ENCODE results near the gene RNF169. TPM values are rescaled to one million over a fixed set of nuclear protein-coding genes. Genes with fewer than 3 reads are reported as not detected.

RNF169 gene
- total RNA-seq, 1 donor from 2014 or later, result 7.1 TPM

DNA sequence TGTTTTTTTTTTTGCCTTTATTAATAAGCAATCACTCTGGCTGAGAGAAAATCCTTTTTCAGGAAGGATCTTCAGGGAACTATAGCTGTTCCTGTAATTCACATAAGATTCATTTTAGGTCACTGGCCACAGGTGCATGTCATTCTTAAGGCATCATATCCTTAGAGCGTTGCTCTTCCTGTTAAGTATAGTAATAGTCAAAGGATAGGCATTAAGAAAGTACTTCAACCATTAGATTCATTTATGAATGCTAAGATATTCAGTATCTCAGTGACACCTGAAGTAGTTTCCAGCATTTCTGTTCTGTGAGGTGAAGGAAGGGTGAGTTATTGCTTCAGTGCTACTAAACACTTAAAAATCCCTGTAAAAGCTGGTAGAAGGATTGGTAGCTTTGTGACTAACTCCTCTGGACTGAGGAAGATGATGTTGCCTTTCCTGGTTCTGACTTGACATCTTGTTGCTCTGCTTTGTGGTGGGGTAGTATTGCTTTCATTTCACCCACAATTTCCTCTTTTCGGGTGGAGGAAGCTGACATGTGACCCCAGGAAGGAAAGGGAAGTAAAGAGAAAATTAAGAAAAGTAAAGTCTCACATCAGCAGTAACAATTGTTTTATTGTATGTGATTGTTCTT is 34.7 kb downstream of the RNF169 start:
- no peak for DNase-seq
- Mint-ChIP-seq H3K9me3 (ENCODE audit: unreplicated experiment) (no peaks in the 10 kb centered on the region), H3K4me3 (ENCODE audit: unreplicated experiment) (no peak overlapping the region), H3K36me3 (ENCODE audit: unreplicated experiment) (no peaks in the 10 kb centered on the region), H3K4me1 (ENCODE audit: low read depth, unreplicated experiment) (no peaks in the 10 kb centered on the region), H3K27ac (ENCODE audit: unreplicated experiment) (no peak overlapping the region), H3K27me3 (ENCODE audit: unreplicated experiment) (no peaks in the 10 kb centered on the region)
- TF ChIP-seq CTCF (IDR thresholded peaks at IDR 0.05; ENCODE audit: partially characterized antibody, unreplicated experiment), result no peak

- H3K4me3 Mint-ChIP-seq (ENCODE audit: unreplicated experiment), result no peak overlapping the region
- no peaks in the 10 kb centered on the region for H3K9me3 Mint-ChIP-seq (ENCODE audit: unreplicated experiment)
- H3K4me1 Mint-ChIP-seq (ENCODE audit: low read depth, unreplicated experiment), result no peaks in the 10 kb centered on the region
- H3K27me3 Mint-ChIP-seq (ENCODE audit: unreplicated experiment), result no peaks in the 10 kb centered on the region
- no peak for TF ChIP-seq CTCF (IDR thresholded peaks at IDR 0.05; ENCODE audit: partially characterized antibody, unreplicated experiment)
- H3K36me3 Mint-ChIP-seq (ENCODE audit: unreplicated experiment), result no peaks in the 10 kb centered on the region
- no peak overlapping the region for H3K27ac Mint-ChIP-seq (ENCODE audit: unreplicated experiment)
- DNase-seq, result no peak
Observed at GRCh38 chr11:74784234-74784633, 35.6 kb downstream of the RNF169 start.

- H3K36me3 Mint-ChIP-seq (ENCODE audit: unreplicated experiment), result no peaks in the 10 kb centered on the region
- H3K27me3 Mint-ChIP-seq (ENCODE audit: unreplicated experiment), result no peaks in the 10 kb centered on the region
- no peak overlapping the region for H3K27ac Mint-ChIP-seq (ENCODE audit: unreplicated experiment)
- no peak for DNase-seq
- no peaks in the 10 kb centered on the region for H3K9me3 Mint-ChIP-seq (ENCODE audit: unreplicated experiment)
- H3K4me3 Mint-ChIP-seq (ENCODE audit: unreplicated experiment), result no peak overlapping the region
- H3K4me1 Mint-ChIP-seq (ENCODE audit: low read depth, unreplicated experiment), result no peaks in the 10 kb centered on the region
- TF ChIP-seq CTCF (IDR thresholded peaks at IDR 0.05; ENCODE audit: partially characterized antibody, unreplicated experiment), result no peak
Observed at GRCh38 chr11:74784726-74785125, 36.1 kb downstream of the RNF169 start.

GRCh38 chr11:74786574-74786973 is 37.9 kb downstream of the RNF169 start:
- Mint-ChIP-seq H3K27me3 (ENCODE audit: unreplicated experiment) (no peaks in the 10 kb centered on the region), H3K9me3 (ENCODE audit: unreplicated experiment) (no peaks in the 10 kb centered on the region), H3K4me3 (ENCODE audit: unreplicated experiment) (no peak overlapping the region), H3K4me1 (ENCODE audit: low read depth, unreplicated experiment) (no peaks in the 10 kb centered on the region), H3K27ac (ENCODE audit: unreplicated experiment) (no peak overlapping the region), H3K36me3 (ENCODE audit: unreplicated experiment) (no peaks in the 10 kb centered on the region)
- no peak for DNase-seq
- no peak for TF ChIP-seq CTCF (IDR thresholded peaks at IDR 0.05; ENCODE audit: partially characterized antibody, unreplicated experiment)

DNA sequence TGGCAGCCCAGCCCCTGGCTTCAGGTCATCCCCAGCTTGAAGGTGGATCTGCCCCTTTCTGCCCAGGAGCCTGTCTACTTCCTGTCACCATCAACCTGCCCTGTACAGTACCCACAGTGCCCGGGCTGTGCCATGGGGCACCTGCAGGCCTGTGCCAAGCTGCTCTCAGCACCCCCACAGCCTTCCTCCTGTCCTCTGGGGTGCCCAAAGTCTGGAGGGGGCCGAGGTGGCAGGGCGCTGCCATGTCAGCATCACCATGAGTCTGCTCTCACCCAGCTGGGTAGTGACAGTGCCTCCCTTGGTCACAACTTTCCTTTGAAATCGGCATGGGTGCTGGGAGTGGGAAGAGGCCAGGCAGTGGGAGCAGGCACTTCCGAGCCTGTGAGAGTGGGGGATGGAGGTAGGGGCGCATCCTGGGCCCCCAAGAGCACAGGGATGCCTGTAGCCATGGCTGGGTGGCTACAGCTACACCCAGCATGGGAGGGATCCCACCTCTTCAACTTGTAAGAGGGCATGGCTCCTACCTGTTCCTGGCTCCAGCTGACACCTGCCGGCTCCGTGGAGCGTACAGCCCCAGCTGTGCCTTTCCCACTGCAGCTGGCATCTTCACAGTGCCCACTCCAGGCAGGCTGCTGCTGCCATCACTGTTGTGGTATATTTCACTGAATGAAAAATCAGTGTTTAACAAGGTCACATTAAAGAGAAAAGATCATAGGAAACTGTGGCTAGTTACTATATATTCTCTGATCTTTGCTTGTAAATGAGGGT is 42.9 kb downstream of the RNF169 start:
- Mint-ChIP-seq H3K9me3 (ENCODE audit: unreplicated experiment) (no peaks in the 10 kb centered on the region), H3K27me3 (ENCODE audit: unreplicated experiment) (no peaks in the 10 kb centered on the region), H3K36me3 (ENCODE audit: unreplicated experiment) (peaks cover 4% of the 10 kb centered on the region), H3K27ac (ENCODE audit: unreplicated experiment) (no peak overlapping the region), H3K4me3 (ENCODE audit: unreplicated experiment) (no peak overlapping the region), H3K4me1 (ENCODE audit: low read depth, unreplicated experiment) (no peaks in the 10 kb centered on the region)
- no peak for TF ChIP-seq CTCF (IDR thresholded peaks at IDR 0.05; ENCODE audit: partially characterized antibody, unreplicated experiment)
- no peak for DNase-seq
